GM10266 (cell line): ENCODE data around the gene ZNF717.

Experiments used
- DNase-seq: peaks from one replicate; pipeline ENCODE4 v3.0.0; 2012; ENCODE audit errors: extremely low spot score
- TF ChIP-seq, protein P1 (sequence below): IDR thresholded peaks from 2 replicates; pipeline ENCODE4 v1.5.1; 2012; ENCODE audit warnings: mild to moderate bottlenecking, low read depth; ENCODE audit not compliant: control insufficient read depth, insufficient read depth; ENCODE audit errors: missing control alignments

Gene ZNF717

GRCh38 chr3:75737831-75738493 is 47.4 kb downstream of the ZNF717 start:
- TF ChIP-seq, protein P1, sequence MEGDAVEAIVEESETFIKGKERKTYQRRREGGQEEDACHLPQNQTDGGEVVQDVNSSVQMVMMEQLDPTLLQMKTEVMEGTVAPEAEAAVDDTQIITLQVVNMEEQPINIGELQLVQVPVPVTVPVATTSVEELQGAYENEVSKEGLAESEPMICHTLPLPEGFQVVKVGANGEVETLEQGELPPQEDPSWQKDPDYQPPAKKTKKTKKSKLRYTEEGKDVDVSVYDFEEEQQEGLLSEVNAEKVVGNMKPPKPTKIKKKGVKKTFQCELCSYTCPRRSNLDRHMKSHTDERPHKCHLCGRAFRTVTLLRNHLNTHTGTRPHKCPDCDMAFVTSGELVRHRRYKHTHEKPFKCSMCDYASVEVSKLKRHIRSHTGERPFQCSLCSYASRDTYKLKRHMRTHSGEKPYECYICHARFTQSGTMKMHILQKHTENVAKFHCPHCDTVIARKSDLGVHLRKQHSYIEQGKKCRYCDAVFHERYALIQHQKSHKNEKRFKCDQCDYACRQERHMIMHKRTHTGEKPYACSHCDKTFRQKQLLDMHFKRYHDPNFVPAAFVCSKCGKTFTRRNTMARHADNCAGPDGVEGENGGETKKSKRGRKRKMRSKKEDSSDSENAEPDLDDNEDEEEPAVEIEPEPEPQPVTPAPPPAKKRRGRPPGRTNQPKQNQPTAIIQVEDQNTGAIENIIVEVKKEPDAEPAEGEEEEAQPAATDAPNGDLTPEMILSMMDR, result no peak
- no peak for DNase-seq

DNA sequence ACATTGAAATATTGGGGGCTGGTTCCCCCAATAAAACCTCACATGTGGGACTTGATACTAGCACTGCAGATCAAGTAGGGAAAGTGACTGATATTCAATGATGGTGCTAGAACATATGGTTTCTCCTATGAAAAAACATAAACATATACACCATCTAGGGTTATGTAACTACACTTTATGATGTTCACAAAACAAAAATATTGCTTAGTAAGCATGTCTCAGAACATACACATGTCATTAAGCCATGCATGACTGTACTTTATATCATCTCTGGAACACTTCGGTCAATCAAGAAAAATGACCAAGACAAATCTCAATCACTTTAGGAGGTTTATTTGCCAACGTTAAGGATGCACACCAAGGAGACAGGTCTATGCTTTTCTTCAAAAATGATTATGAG is 57.4 kb downstream of the ZNF717 start:
- no peak for DNase-seq

DNA sequence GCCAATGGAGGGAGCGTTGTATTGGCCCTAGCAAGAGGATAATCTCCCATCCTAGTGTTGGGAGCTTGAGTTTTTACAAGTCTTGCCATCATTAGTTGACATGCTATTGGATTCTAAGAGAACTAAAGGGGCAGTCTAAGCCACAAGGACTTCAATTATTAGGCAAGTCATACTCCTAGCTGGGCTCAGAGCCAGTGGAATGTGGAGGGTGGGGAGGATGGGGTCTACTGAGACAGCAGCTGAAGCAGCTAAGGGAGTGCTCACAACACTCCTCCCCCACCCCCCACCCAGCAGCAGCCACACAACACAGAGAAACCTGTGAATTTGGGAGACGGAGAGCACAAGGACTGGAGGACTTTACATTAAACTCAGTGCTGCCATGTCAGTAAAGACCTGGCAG is 93.3 kb downstream of the ZNF717 start:
- no peak for DNase-seq
- TF ChIP-seq, protein P1, result no peak

More for the DNA sequence above, 57.4 kb downstream of the ZNF717 start:
- TF ChIP-seq, protein P1, result no peak

DNA sequence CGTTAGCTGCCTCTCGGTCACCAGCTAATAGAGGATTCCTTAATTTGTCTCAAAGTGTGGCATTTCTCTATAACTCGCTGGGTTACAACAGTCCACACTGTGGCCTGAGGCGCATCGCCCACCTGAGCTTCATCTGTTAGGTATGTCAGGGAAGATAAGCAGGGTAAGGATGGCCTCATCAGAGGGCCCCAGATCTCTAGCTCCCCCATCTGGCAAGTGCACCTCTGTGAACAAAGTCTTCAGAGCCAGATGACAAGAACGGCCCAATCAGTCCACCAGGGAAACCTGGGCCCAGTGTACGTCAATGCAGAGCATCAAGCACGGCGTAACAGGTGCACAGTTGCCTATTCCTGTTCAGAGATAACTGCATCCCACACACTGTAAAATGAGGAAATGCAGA is 98.0 kb downstream of the ZNF717 start:
- DNase-seq, result no peak
- TF ChIP-seq, protein P1, result no peak
